AG09309 (cell line): ENCODE measurements around the gene RSF1.
"Not testable (repeated sequence)": the region's sequence is repeated elsewhere in the genome, so short reads cannot be mapped to it uniquely, and the experiment has no call there.

Experiments used
- DNase-seq: peaks from one replicate; pipeline ENCODE4 v3.0.0-alpha.2; 2010; ENCODE audit warnings: low read depth
- H3K4me3 ChIP-seq: 2 replicates; pipeline ENCODE4 v1.5.1; 2011; ENCODE audit warnings: mild to moderate bottlenecking, low read depth, low read length, moderate library complexity; ENCODE audit not compliant: control insufficient read depth
- CTCF ChIP-seq: IDR thresholded peaks from 2 replicates; pipeline ENCODE4 v1.5.1; 2011; ENCODE audit warnings: mild to moderate bottlenecking, low read depth, low read length, inconsistent platforms; ENCODE audit not compliant: insufficient read depth, control insufficient read depth; ENCODE audit errors: missing control alignments

The RSF1 gene

GRCh38 chr11:77642228-77642627 lies 178.3 kb downstream of the RSF1 start:
- no peak for TF ChIP-seq CTCF

GRCh38 chr11:77637345-77638165 lies 183.0 kb downstream of the RSF1 start, which contains the start of gene CLNS1A:
TSS of gene CLNS1A (minus strand) at chr11:77637794. CDS start at chr11:77637714, 80 bp downstream.
- H3K4me3 ChIP-seq = peak within 1 kb of the TSS; percentile 80
- no peak for TF ChIP-seq CTCF
- peak; percentile 38 for DNase-seq

More at GRCh38 chr11:77642228-77642627, 178.3 kb downstream of the RSF1 start:
- DNase-seq = no peak
- H3K4me3 ChIP-seq = no peak overlapping the region

- TF ChIP-seq CTCF = no peak
- peak overlapping the region; percentile 80 for H3K4me3 ChIP-seq
- no peak for DNase-seq
These were observed 183.7 kb downstream of the RSF1 start for GRCh38 chr11:77636731-77637344.

GRCh38 chr11:77633926-77634325 lies 186.6 kb downstream of the RSF1 start:
- H3K4me3 ChIP-seq = not testable (repeated sequence)

DNA sequence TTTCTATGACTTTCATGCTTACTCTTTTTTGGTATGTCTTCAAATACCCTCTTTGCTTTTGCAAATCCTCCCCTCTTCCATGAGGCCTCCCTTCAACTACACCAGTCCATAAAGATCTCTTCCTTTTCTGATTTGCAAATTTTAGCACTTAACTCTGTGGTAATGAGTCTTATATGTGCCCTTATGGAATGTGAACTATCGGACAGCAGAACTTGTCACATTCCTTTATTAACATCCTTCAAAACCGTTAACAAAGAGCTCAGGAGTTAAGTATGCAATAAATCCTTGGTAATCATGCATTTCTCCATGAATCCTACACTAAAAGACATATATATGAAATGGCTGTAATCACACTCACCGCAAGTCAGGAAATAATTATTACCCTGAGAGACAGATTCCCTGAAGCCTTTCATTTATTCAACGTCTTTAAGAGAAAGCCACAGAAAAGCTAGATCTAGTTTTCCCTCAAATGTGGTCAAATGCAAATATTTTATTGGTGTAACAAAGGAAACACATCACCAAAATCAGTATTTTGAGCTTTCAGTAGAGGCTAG lies 190.3 kb downstream of the RSF1 start:
- H3K4me3 ChIP-seq = no peak overlapping the region
- TF ChIP-seq CTCF = no peak
- no peak for DNase-seq

More at GRCh38 chr11:77633926-77634325, 186.6 kb downstream of the RSF1 start:
- DNase-seq = not testable (repeated sequence)

- H3K4me3 ChIP-seq = no peak overlapping the region
- DNase-seq = peak; percentile 8
- TF ChIP-seq CTCF = peak; percentile 75
These were observed 200.8 kb downstream of the RSF1 start for GRCh38 chr11:77619576-77620198.
